Natural killer cell treated with Interleukin-12 subunit alpha and Interleukin-12 subunit beta and Interleukin-15 and Interleukin-18, amount 100 ng/mL, for 72 hours (primary cell): ENCODE results near the gene SLCO1B1. TPM values are rescaled to one million over a fixed set of nuclear protein-coding genes. Genes with fewer than 3 reads are reported as not detected.
A peak's percentile ranks its signal among the peaks of the same experiment; 100 is the strongest.
"Not testable (repeated sequence)": the region's sequence is repeated elsewhere in the genome, so short reads cannot be mapped to it uniquely, and the experiment has no call there.

ENCODE experiments used
- ATAC-seq, 2 donors: fragments of 150-1000 bp; cut with Tn5 transposase in 1 of 2; sonication (Bioruptor Pico), chemical (Tn5 transposase) in 1 of 2; 2 replicates each; pipeline ENCODE4 v1.10.0; 2021
- DNase-seq: peaks from one replicate; pipeline ENCODE4 v3.0.0; 2022; ENCODE audit warnings: low spot score
- H3K27ac Mint-ChIP-seq, 2 donors: 1 replicate in 1 of 2; 2 replicates in 1 of 2; pipeline ENCODE4 v1.8.0; 2022; ENCODE audit warnings: mixed read lengths in 2 of 2, mild to moderate bottlenecking in 1 of 2, moderate library complexity in 1 of 2
- H3K27me3 Mint-ChIP-seq, 2 donors: 1 replicate in 1 of 2; 2 replicates in 1 of 2; pipeline ENCODE4 v1.8.0; 2022; ENCODE audit warnings: mixed read lengths in 2 of 2
- H3K36me3 Mint-ChIP-seq: one replicate; pipeline ENCODE4 v1.8.0; 2022; ENCODE audit warnings: mixed read lengths
- H3K4me1 Mint-ChIP-seq, 2 donors: 1 replicate in 1 of 2; 2 replicates in 1 of 2; pipeline ENCODE4 v1.8.0; 2022; ENCODE audit warnings: low read depth in 2 of 2, mixed read lengths in 2 of 2, mild to moderate bottlenecking in 1 of 2
- H3K4me3 Mint-ChIP-seq: one replicate; pipeline ENCODE4 v1.8.0; 2022; ENCODE audit warnings: mixed read lengths
- H3K9me3 Mint-ChIP-seq: 2 replicates; pipeline ENCODE4 v1.8.0; 2022; ENCODE audit warnings: mixed read lengths
- total RNA-seq, 2 donors: library from RNA; stranded (reverse); gene quantifications; one replicate each; pipeline ENCODE4 v1.2.3, GENCODE V29; 2022

The SLCO1B1 gene
- total RNA-seq, 2 donors from 2014 or later: not detected

DNA sequence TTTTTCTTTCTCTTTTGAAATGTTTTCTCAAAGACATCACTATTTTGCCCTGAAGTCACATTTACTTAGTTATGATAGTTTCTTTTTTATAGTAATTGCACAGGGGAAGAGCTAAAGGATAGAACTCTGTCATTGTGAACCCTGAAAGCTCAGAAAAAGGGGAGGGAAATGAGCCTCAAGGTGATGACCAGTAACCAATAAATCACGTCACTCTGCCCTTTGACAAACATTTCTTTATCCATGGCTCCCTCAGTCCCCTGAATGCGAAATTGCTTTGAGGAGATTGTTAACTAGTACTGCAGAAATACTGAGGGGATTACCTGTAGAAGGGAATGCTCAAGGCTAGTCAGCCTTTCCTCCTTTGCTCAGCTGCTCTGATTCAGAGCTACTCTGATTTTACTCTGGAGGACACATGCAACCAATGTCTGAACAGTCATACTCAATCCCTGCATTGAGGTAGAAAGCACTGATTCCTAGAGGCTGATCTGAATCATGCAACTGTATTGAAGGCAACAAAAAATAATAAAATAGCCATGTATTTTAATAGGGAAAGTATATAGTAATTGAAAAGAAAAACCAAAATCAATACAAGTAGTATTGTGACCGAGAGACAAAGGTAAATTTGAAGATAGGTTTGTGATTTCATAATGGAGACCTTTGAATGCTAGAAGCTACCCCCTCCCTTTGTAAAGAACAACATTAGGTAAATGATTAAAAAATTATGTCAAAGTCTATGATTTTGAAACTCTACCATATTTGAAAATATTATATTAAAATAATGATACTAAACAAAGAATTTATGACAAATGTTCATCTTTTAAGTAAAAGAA lies 24.7 kb downstream of the SLCO1B1 start:
- H3K4me3 Mint-ChIP-seq: no peak overlapping the region
- ATAC-seq: no peak
- H3K27me3 Mint-ChIP-seq: no peaks in the 10 kb centered on the region
- DNase-seq: no peak
- H3K36me3 Mint-ChIP-seq: no peaks in the 10 kb centered on the region
- no peak overlapping the region for H3K27ac Mint-ChIP-seq
- no peaks in the 10 kb centered on the region for H3K9me3 Mint-ChIP-seq
- no peaks in the 10 kb centered on the region for H3K4me1 Mint-ChIP-seq

DNA sequence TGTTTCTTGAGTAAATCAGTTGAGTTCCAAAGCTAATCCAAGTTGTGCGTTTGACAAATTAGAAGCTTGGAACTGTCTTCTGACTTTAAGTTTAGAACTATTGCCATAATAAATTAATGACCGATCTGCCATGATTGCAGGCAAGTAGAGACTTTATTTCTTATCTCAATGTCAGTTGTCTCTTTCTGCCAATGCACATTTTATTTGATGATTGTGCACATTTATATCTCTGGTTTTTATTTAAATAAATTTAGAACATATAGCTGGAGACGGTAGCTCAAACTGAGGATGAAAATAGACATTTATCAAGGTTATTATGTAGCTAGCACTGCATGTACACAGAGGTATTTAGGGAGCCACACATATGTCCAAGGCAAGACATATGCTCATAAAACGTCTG lies 34.1 kb downstream of the SLCO1B1 start:
- Mint-ChIP-seq H3K4me3 (no peak overlapping the region), H3K27ac (no peak overlapping the region), H3K9me3 (no peaks in the 10 kb centered on the region), H3K4me1 (no peaks in the 10 kb centered on the region), H3K36me3 (no peaks in the 10 kb centered on the region), H3K27me3 (no peaks in the 10 kb centered on the region)
- DNase-seq (no peak), ATAC-seq (no peak)

DNA sequence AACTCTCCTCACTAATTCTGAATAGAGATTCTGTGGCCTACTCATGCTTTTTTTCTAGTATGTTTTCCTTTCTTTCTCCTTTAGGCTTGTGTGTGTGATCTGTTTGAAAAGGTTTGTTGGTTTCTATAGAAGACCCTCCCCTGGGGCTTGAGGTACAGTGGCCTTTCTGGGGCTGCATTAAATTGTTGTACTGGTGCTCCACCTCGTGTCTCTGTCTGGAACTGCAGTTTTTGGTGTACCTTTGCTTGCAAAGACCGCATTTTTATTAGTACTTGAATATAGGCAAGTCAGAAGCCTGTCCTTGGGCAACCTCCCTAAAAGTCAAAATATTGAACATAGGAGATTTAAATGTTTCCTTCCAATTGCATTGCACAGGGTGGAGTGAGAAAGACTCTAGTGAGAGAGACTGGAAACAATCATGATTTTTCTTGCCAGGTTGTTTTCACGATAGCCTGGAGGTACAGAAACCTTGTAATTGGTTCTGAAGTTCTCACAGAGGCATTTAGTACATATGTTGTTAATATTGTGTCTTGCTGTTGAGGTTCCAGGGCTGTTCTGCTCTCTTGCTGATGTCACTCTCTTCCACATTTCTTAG lies 39.0 kb downstream of the SLCO1B1 start:
- Mint-ChIP-seq H3K9me3 (no peaks in the 10 kb centered on the region), H3K4me1 (no peaks in the 10 kb centered on the region), H3K36me3 (no peaks in the 10 kb centered on the region), H3K4me3 (no peak overlapping the region), H3K27me3 (no peaks in the 10 kb centered on the region), H3K27ac (no peak overlapping the region)
- DNase-seq: peak; percentile 44
- ATAC-seq: no peak

DNA sequence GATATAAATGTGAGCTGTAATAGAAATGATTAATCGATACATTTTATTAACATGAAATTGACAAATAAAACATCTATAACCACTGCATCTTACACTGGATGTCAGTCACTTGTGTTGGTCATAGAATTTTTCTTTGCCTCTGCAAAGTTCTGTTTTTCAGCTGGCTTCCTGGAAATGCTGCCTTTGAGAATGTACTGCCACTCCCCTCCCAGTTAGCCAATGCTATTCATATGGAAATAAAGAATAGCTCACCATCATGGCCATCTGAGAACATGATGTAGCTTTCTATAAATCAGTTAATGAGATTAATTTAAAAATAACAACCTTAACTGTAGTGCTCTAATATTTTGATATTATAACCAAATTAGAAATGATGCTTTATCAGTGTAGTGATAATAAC lies 41.1 kb downstream of the SLCO1B1 start:
- no peaks in the 10 kb centered on the region for H3K9me3 Mint-ChIP-seq
- no peaks in the 10 kb centered on the region for H3K4me1 Mint-ChIP-seq
- ATAC-seq: no peak
- H3K27me3 Mint-ChIP-seq: no peaks in the 10 kb centered on the region
- no peaks in the 10 kb centered on the region for H3K36me3 Mint-ChIP-seq
- H3K27ac Mint-ChIP-seq: no peak overlapping the region
- no peak for DNase-seq
- no peak overlapping the region for H3K4me3 Mint-ChIP-seq

DNA sequence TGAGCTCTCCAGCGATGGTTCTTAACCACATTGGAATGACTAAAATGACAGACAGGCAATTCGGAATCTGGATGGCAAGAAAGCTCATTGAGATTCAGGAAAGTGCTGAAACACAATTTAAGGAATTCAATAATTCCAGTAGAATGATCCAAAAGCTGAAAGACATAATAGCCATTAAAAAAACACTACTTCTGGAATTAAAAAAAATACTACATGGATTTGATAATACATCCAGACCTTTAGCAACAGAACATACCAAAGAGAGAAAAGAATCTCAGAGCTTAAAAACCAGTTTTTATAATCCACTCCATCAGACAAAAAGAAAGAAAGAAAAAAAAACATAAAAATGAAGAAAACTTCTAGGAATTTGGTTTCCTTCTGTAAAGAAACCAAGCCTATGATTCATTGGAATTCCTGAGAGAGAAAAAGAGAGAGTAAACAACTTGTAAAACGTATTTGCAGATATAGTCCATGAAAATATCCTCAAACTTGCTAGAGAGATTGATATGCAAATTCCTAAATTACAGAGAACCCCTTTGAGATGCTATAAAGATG lies 52.8 kb downstream of the SLCO1B1 start:
- ATAC-seq: no peak

DNA sequence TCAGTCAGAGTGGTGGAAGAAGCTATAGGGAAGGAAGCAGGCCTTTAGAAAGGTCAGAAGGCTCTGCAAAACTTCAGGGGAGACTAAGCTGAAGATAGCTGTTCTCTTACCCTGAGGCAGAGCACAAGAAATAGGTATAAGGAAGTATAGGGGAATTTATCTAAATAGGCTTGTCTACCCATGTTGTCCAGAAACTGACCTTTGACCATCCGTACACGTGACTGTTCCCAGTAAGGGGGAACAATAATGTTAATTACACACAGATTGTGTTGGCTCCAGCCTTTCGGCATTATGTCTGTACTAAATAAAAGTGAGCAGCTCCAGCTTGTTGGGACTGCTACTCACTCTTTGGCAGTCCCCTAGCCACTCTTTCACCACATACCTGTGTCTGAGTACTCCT lies 59.0 kb downstream of the SLCO1B1 start:
- ATAC-seq: no peak
- H3K9me3 Mint-ChIP-seq: peaks cover 7% of the 10 kb centered on the region
- no peak overlapping the region for H3K4me3 Mint-ChIP-seq
- H3K36me3 Mint-ChIP-seq: no peaks in the 10 kb centered on the region
- H3K27me3 Mint-ChIP-seq: no peaks in the 10 kb centered on the region
- DNase-seq: no peak
- no peaks in the 10 kb centered on the region for H3K4me1 Mint-ChIP-seq
- no peak overlapping the region for H3K27ac Mint-ChIP-seq

More for the DNA sequence above, 52.8 kb downstream of the SLCO1B1 start:
- Mint-ChIP-seq H3K4me1 (no peaks in the 10 kb centered on the region), H3K36me3 (no peaks in the 10 kb centered on the region), H3K27ac (no peak overlapping the region), H3K4me3 (no peak overlapping the region), H3K27me3 (no peaks in the 10 kb centered on the region), H3K9me3 (peaks cover 5% of the 10 kb centered on the region)
- no peak for DNase-seq

DNA sequence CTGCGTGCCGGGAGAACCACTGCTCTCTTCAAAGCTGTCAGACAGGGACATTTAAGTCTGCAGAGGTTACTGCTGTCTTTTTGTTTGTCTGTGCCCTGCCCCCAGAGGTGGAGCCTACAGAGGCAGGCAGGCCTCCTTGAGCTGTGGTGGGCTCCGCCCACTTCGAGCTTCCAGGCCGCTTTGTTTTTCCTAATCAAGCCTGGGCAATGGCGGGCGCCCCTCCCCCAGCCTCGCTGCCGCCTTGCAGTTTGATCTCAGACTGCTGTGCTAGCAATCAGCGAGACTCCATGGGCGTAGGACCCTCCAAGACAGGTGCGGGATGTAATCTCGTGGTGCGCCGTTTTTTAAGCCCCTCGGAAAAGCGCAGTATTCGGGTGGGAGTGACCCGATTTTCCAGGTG lies 83.4 kb downstream of the SLCO1B1 start:
- not testable (repeated sequence) for H3K9me3 Mint-ChIP-seq, H3K4me3 Mint-ChIP-seq, H3K27ac Mint-ChIP-seq, H3K4me1 Mint-ChIP-seq, ATAC-seq, H3K36me3 Mint-ChIP-seq, H3K27me3 Mint-ChIP-seq, DNase-seq

DNA sequence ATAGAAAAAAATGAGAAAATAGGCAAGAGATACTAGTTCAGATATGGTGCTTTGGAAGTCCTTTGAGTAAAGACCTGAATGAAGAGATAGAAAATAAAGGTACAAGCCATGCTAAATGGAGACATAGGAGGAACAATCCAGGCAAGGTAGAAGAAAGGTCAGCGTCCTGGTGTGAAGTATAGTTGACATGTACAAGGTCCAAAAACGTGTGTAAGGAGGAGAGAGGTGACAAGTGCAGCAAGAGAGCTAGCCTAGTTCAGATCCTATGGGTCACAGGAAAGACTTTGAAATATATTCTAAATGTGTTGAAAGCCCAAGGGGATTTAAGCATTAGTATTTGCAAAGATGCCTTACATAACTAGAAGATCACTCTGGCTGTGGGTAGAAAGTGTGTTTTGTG lies 88.2 kb downstream of the SLCO1B1 start:
- ATAC-seq (no peak), DNase-seq (no peak)
- H3K4me1 Mint-ChIP-seq: no peaks in the 10 kb centered on the region
- no peaks in the 10 kb centered on the region for H3K27me3 Mint-ChIP-seq
- H3K9me3 Mint-ChIP-seq: peaks cover 8% of the 10 kb centered on the region
- no peak overlapping the region for H3K4me3 Mint-ChIP-seq
- H3K36me3 Mint-ChIP-seq: no peaks in the 10 kb centered on the region
- H3K27ac Mint-ChIP-seq: no peak overlapping the region

DNA sequence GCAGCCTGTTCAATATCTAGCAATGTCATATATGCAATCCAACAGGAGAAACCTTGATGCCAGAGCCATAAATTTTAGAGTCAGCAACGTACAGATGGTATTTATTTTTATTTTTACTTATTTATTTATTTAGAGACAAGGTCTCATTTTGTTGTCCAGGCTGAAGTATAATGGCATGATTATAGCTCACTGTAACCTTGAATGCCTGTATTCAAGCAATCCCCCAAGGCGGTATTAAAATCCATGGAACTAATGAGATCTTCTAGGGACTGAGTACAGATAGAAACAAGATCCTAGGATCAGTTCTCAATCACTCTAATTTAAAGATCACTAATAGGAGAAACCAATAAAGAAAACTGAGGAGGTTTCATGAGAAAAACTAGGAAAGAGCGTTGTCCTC lies 89.3 kb downstream of the SLCO1B1 start:
- DNase-seq: no peak
- peaks cover 8% of the 10 kb centered on the region for H3K9me3 Mint-ChIP-seq
- no peaks in the 10 kb centered on the region for H3K4me1 Mint-ChIP-seq
- H3K27ac Mint-ChIP-seq: no peak overlapping the region
- no peak overlapping the region for H3K4me3 Mint-ChIP-seq
- H3K36me3 Mint-ChIP-seq: no peaks in the 10 kb centered on the region
- H3K27me3 Mint-ChIP-seq: no peaks in the 10 kb centered on the region
- ATAC-seq: no peak

DNA sequence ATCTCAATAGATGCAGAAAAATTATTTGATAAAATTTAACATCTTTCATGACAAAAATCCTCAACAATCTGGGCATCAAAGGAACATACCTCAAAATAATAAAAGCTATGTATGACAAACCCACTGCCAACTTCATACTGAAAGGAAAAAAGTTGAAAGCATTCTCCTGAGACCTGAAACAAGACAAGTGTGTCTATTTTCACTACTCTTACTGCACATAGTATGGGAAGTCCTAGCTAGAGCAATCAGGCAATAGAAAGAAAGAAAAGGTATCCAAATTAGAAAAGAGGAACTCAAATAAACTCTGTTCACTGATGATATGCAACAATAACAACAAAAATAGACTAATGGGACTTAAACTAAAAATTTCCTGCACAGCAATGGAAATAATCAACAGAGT lies 90.1 kb downstream of the SLCO1B1 start:
- no peak overlapping the region for H3K27ac Mint-ChIP-seq
- peaks cover 3% of the 10 kb centered on the region for H3K9me3 Mint-ChIP-seq
- no peaks in the 10 kb centered on the region for H3K36me3 Mint-ChIP-seq
- H3K4me1 Mint-ChIP-seq: no peaks in the 10 kb centered on the region
- H3K27me3 Mint-ChIP-seq: no peaks in the 10 kb centered on the region
- no peak overlapping the region for H3K4me3 Mint-ChIP-seq
- DNase-seq: no peak
- ATAC-seq: no peak

DNA sequence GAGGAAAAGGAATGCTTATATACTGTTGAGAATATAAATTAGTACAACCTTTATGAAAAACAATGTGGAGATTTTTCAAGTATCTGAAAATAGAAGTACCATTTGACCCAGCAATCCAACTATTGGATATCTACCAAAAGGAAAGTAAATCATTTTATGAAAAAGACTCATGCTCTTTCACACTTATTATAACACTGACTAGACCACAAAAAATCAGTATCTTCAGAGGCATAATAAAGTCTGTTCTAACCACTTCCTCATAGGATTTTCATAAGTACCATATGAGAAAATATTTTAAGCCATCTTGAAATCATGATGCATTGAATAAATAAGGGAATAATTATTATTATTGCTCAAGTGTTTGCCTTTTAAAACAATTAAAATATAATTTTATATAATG lies 90.8 kb downstream of the SLCO1B1 start:
- H3K9me3 Mint-ChIP-seq: peaks cover 3% of the 10 kb centered on the region
- no peaks in the 10 kb centered on the region for H3K27me3 Mint-ChIP-seq
- ATAC-seq: no peak
- no peaks in the 10 kb centered on the region for H3K36me3 Mint-ChIP-seq
- H3K4me3 Mint-ChIP-seq: no peak overlapping the region
- no peak overlapping the region for H3K27ac Mint-ChIP-seq
- no peaks in the 10 kb centered on the region for H3K4me1 Mint-ChIP-seq
- no peak for DNase-seq

DNA sequence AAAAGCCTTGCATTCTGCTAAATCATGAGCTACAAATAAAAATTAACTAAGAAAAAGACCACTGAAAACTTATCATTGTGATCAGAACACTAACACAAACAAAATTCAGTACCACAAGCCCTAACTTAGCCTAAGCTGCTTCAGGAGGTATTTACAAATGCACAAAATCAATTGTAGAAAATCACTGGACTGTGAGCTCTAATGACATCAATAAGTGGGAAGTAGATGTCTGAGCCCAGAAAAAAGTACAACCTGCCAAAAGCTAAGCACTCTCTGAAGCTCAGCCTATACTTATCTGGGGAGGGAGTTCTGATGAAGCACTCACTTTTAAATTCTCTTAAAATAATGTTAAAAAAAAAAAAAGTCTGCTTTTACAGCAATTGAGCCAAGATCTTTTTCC lies 92.9 kb downstream of the SLCO1B1 start:
- Mint-ChIP-seq H3K4me3 (no peak overlapping the region), H3K4me1 (no peaks in the 10 kb centered on the region), H3K9me3 (peaks cover 3% of the 10 kb centered on the region), H3K27me3 (no peaks in the 10 kb centered on the region), H3K27ac (no peak overlapping the region), H3K36me3 (no peaks in the 10 kb centered on the region)
- ATAC-seq (no peak), DNase-seq (no peak)

DNA sequence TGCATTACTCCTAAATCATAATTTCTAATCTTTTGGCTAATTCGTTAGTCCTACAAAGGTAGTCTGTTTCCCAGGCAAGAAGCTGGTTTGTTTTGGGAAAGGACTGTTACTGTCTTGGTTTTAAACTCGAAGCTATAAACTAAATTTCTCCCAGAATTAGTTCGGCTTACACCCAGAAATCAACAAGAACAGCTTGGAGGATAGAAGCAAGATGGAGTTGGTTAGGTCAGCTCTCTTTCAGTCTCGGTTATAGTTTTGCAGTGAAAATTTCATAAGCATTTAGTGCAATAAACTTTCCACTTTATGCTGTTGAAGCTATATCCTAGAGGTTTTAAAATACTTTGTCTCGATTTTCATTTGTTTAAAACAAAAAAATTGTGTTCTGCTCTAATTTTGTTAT lies 103.4 kb downstream of the SLCO1B1 start:
- Mint-ChIP-seq H3K4me3 (no peak overlapping the region), H3K4me1 (no peaks in the 10 kb centered on the region), H3K27me3 (no peaks in the 10 kb centered on the region), H3K9me3 (peaks cover 8% of the 10 kb centered on the region), H3K36me3 (no peaks in the 10 kb centered on the region), H3K27ac (no peak overlapping the region)
- ATAC-seq (no peak), DNase-seq (no peak)

DNA sequence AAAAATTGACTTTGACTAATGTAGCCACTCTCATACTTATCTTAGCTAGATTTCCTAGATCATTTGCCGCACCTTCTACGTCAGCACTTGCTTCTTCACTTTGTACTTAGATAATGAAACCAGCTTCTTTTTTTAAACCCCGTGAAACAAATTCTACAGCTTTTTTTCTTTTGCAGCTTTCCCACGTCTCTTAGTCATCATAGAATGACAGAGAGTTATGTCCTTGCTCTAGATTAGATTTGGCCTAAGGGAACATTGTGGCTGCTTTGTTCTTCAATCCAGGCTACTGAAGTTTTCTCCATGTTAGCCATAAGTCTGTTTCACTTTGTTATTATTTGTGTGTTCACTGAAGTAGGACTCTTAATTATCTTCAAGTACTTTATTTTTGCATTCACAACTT lies 108.9 kb downstream of the SLCO1B1 start:
- Mint-ChIP-seq H3K27me3 (no peaks in the 10 kb centered on the region), H3K36me3 (no peaks in the 10 kb centered on the region), H3K9me3 (peaks cover 5% of the 10 kb centered on the region), H3K4me1 (no peaks in the 10 kb centered on the region), H3K27ac (no peak overlapping the region), H3K4me3 (no peak overlapping the region)
- ATAC-seq (no peak), DNase-seq (no peak)
